Endometrium (tissue), 2 donors: Measurements from ENCODE around the gene TESK2.
"Not testable (repeated sequence)": the region's sequence is repeated elsewhere in the genome, so short reads cannot be mapped to it uniquely, and the experiment has no call there.

Source experiments
- FAIRE-seq: peaks from 2 replicates; lab custom pipeline; 2012; peaks lifted over from hg19 to GRCh38; lab: Jason Lieb, UNC
- donor health status: control.
- donor health status: control.

TESK2 gene

DNA sequence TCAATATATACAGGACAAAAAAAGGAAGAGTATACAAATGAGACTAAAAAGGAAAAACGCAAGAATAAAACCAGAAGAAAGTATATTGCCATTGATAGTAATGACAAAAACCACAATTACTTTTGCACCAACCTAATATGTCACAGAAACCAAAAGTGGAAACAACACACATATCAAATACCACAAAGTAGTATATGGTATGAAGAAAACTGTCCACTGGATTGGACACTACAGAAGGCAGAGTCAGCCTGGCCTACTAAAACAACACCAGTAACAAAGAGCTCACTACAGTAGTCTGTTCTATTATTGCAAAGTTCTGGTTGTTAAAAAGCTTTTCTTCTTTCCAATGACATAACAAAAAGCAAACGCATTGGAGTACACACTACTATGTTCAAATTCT is 17.7 kb downstream of the TESK2 start:
- FAIRE-seq, result no peak

DNA sequence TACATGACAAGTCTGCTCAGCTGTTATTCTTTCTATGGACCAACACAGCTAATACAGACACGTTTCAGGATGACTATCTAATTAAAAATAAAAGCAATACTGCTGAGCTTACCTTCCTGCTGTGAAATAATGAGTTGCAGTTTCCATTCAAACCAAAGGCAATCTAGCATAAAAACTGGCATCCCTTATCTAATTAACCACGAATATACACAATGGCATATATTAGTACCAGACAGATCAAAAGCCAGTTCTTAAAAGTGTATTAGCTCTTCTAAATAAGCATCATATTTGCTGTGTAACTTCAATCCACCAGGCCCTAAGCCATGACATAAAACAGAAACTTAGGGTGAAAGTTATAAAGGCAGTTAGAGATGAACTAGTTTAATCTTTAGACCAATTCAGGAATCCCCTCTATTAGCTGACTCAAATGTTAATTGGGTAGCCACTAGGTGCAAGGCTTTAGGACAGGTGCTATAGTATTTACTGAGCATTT is 20.6 kb downstream of the TESK2 start:
- FAIRE-seq, result no peak

DNA sequence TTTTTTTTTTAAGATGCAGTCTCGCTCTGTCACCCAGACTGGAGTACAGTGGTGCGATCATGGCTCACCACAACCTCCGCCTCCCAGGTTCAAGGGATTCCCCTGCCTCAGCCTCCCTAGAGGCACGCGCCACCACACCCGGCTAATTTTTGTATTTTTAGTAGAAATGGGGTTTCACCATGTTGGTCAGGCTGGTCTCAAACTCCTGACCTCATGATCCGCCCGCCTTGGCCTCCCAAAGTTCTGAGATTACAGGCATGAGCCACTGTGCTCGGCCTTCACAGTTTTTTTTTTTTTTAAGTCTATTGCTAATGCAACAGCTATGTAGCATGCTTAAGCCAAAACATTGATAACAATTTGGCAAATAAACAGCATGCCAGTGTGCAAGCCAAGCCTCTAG is 23.6 kb downstream of the TESK2 start:
- not testable (repeated sequence) for FAIRE-seq

DNA sequence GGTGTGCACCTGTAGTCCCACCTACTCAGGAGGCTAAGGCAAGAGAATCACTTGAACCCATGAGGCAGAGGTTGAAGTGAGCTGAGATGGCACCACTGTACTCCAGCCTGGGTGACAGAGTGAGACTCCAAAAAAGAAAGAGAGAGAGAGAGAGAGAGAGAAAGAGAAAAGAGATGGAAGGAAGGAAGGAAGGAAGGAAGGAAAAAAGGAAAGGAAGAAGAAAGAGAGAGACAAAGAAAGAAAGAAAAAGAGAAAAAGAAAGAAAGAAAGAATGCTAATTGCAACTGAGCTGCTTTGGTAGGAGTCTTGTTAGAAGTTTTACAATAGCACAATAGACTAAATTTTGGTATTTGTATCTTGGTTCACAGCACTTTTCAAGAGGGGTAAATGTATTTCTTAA is 25.7 kb downstream of the TESK2 start:
- FAIRE-seq, result no peak

DNA sequence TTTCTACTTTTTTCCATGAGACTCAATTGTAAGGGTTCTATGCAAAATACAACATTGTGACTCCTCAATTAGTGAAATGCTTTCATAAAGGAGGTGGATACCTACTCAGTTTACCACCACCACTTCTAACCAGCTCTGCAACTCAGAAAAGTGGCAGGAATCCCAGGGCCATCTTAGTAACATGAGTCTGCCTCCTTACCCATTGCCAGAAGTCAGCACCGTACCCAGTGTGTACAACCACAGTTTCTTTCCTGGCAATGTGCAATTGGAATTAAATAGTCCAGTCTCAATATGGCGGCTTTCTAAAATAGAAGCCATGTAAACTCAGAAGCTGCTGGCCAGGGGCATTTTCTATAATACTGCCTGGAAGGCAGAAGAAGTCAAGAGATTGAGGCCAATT is 32.1 kb downstream of the TESK2 start:
- no peak for FAIRE-seq

DNA sequence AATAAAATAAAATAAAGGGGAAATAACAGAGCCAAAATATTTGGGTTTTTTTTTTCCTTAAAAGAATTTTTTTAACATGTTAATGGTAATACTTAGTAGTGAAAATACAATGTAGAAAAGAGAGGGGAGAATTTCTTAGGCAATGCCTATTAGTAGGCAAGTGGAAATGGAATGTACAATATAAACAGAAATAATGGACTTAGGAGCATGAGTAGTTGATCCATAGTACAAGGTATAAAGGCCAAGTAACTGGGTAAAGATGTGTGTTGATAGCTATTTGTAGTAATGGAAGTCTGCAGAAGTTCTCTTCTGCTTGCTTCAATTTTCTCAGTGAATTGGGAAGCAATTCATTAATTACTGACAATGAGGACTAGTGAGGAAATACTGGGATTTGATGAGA is 34.4 kb downstream of the TESK2 start:
- FAIRE-seq, result no peak

DNA sequence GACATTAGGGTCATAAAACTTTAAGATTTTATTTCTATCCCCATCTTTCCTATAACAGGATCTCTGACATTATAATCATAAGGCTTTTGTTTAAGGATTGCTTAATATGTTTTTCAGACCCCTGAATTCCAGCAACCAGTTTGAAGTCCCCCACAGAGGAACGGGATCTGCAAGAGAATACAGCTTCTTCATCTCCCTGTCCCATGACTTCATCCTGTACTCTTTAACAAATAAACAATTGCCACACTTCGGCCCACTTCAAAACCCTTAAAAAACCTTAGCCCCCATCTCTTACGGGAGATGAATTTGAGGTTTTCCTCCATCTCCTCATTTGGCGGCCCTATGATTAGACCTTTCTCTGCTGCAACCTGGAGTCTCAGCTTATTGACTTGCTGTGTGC is 35.8 kb downstream of the TESK2 start:
- no peak for FAIRE-seq

DNA sequence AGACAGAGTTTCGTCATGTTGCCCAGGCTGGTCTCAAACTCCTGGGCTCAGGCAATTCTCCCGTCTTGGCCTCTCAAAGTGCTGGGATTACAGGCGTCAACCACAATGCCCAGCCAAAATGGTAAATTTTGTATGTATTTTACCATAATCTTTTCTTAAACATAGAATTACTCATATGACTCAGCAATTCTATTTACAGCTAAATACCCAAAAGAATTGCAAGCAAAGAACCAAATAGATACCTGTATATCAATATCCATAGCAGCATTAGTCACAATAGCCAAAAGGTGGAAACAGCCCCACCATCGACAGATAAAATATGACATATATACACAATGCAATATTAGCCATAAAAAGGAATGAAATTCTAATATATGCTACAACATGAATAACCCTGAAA is 36.5 kb downstream of the TESK2 start:
- no peak for FAIRE-seq

DNA sequence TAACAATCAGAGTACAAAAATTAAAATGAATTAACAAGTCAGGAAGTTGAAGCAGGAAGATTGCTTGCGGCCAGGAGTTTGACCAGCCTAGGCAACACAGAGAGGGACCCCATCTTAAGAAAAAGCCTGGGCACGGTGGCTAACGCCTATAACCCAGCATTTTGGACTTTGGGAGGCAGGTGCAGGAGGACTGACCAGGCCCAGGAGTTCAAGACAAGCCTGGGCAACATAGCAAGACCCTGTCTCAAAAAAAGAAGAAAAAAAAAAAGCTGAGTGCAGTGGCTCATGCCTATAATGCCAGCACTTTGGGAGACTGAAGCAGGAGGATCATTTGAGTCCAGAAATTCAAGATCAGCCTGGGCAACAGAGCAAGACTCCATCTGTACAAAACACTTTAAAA is 38.5 kb downstream of the TESK2 start:
- FAIRE-seq, result no peak

DNA sequence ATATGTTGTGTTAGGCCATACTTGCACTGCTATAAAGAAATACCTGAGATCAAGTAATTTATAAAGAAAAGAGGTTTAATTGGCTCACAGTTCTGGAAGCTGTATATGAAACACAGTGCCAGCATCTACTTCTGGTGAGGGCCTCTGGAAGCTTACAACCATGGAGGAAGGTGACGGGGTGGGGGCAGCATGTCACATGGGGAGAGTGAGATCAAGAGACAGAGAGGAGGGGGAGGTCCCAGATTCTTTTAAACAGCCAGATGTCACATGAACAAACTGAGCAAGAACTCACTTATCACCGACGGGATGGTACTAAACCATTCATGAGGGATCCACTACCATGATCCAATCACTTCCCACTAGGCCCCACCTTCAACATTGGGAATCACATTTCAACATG is 42.6 kb downstream of the TESK2 start:
- FAIRE-seq, result no peak

DNA sequence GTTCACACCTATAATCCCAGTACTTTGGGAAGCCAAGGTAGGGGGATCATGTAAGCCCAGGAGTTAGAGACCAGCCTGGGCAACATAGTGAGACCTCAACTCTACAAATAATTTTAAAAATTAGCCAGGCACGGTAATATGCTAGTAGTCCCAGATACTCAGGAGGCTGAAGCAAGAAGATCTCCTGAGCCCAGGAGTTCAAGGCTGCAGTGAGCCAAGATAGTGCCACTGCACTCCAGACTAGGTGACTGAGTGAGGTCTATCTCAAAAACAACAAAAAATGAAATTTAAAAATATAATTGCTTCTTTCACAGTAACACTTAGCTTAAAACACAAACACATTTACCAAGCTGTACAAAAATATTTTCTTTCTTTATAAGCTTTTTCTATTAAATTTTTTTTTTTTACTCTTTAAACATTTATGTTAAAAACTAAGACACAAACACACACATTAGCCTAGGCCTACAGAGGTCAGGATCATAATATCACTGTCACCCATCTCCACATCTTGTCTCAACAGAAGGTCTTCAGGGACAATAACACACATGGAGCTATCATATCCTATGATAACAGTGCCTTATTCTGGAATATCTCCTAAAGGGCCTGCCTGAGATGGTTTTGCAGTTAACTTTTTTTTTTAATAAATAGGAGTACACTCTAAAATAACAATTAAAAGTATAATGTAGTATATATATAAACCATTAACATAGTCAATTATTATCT is 43.9 kb downstream of the TESK2 start:
- no peak for FAIRE-seq

DNA sequence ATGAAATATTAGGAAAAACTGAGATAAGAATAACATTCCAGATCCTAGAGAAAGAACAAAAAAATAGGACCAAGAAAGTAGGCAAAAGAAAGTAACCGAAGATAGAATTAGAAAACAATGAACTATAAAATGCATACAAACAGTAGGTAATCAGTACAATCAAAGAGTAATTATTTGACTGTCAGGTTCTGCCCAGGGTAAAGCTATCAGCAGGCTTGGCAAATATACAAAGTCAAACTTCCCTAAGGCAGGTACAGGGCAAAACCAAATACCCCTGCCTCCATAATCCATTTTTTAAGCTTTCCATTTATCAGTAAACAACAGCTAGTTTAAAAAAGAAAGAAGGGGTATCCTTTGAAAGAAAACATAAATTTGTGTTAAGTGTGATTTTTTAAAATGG is 44.4 kb downstream of the TESK2 start:
- no peak for FAIRE-seq

DNA sequence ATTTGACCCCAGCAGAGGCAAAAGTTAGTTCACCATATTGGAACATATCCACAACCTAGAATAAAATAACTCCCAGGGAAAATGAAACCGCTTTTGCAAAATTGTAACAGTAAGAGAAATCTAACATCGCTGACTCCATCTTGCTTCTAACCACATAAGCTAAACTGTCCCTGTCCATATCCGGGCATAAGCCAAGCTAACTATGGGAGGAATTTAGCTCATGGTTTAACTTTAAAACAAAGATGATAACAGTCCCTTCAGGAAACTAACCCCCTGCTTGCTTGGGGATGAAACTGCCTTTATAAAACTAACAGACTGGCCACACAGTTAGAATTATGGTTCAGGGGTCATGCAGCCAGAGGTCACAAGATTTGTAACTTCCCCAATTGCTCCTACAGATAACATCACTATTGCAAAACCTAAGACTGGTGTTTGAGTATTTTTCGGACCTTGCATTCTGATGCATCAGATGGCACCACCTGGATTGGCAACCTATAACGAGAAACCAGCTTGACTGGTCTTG is 46.3 kb downstream of the TESK2 start:
- FAIRE-seq, result no peak

DNA sequence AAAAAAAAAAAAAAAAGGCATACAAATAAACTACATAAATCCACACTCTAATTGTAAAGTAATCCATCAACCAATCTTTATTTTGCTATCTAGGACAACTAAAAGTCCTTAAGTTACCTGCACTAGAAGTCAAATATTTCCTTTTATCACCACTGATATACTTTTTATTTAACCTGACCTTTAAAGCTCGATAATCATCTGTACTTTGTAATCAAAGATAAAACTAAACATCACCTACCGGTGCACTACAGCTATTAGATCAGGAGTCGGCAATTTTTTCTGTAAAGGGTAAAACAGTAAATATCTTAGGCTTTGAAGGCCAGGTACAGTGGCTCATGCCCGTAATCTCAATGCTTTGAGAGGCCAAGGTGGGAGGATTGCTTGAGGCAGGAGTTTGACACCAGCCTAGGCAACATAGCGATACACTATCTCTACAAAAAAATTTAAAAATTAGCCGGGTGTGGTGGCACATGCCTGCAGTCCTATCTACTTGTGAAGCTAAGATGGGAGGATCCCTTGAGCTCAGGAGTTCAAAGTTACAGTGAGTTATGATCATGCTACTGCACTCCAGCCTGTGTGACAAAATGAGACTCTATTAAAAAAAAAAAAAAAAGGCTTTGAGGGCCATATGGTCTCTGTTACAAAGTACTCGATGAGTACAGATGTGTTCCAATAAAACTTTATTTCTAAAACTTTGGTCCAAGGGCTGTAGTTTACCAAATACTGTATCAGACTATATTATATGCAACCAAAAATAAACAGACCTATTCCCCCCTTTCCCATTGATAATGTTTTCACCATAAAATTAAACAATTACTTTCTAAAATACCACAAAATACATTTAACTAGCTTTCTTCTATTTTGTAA is 47.1 kb downstream of the TESK2 start:
- no peak for FAIRE-seq

DNA sequence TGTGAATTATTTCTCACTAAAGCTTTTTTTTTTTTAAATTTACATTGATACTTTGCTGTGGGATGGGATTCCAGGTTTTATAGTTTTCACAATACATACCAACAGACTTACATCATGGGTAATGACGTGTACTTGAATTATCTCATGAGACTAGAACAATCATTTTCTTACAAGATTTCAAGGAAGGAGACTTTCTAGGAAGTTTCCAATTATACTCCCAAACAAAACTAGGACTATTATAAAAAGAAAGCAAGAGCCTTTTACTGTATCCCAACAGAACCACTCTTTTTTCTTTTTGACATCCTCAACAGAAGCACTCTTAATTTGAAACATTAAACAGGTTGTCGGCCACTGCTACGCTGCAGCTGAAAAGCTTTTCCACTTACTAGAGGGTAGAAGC is 48.7 kb downstream of the TESK2 start:
- FAIRE-seq, result no peak

DNA sequence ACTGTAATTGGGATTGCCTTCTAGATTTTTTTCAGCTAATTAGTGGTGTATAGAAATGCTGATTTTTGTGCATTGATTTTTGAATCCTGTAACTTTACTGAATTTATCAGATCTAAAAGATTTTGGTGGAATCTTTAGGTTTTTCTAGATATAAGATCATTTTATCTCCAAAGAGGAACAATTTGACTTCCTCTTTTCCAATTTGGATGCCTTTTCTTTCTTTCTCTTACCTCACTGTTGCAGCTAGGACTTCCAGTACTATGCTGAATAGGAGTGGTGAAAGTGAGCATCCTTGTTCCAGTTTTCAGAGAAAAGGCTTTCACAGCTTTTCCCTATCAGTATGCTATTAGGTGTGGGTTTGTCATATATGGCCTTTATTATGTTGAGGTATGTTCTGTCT is 53.6 kb downstream of the TESK2 start:
- FAIRE-seq, result no peak

DNA sequence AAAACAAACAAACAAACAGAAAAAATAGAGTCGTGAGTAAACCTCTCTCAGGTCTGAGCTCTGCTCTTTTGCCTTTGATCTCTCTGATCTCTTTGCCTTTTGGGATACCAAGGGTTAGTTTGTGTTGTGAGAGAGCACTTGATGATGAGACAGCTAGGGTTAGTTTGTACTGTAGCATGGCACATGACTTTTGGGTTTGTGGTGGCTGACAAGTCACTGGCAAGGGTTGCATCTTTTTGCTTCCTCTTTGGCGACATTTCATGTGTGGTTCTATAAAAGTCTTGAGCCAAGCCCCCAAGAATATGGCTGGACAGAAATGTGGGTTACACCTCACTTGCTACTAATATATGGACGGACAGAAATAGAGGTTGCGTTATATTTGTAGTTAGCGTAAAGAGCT is 60.5 kb downstream of the TESK2 start:
- no peak for FAIRE-seq

DNA sequence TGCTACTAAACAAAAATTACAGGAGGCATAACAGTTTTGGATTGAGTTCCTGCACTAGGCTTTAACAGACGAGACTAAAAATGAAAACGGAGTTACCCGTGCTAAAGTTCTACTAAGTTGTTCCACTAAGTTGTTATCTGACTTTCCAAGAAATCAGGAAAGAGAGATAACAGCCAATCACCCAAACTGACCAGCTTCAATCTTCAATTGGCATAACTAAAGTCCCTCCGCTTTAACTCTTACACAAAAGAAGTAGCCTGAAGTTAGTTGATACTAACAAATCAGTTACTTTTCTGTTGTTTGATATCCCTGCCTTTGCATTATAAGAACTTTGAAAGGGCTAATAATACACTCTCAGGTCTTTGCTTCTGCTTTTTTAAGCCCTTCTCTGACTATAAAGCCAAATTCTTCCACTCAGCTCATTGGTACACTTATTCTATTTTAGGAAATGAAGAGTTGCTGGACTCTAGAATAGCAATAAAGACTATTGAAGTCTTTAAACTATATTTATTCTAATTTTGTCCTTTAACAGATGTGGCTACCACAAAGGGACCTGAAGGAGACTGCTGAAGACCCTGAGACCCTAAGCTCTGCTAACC is 61.3 kb downstream of the TESK2 start:
- FAIRE-seq, result no peak

DNA sequence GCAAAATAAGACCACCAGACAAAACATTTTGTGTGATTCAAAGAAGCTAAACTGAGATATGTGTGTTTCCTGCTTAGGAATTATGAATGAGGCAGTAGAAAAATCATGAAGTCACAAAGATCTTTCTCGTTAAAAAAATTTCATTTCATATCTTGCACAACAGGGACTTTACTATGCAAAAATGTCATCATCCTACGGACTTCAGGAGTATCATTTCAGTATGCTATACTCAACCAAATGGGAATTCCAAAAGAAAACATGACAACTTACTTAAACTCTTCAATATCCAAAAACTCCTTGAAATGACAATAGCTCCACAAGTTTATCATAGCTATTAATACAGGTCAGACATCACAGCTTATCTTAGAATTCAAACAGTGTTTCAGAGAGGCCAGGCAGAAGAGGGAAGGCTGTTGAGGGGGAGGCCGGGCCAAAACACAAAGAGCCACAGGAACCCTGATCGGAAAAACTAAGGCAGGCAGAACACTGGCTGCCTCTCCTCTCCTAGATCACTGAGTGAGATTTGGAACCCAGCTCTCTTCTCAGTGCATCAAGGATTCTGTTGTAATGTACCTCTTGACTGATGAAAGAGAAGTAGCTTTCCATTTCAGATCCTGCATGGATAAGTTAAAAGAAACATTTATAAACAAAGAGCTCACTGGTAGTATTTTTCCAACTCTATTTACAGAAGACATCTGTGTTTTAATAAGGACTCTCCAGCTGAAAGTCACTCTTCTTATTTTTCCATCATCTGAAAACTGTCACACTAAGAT is 66.9 kb downstream of the TESK2 start:
- FAIRE-seq, result no peak

DNA sequence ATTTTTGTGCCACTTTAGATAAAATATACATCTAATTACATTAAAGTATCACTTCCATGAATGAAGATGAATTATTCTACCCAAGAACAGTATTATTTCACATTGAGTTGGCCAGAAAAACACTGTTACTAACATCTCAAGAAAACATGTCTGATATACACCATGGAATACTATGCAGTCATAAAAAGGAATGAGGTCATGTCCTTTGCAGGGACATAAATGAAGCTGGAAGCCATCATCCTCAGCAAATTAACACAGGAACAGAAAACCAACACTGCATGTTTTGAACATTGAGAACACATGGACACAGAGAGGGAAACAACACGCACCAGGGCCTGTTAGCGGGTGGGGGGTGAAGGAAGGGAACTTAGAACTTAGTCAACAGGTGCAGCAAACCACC is 69.0 kb downstream of the TESK2 start:
- FAIRE-seq, result no peak

DNA sequence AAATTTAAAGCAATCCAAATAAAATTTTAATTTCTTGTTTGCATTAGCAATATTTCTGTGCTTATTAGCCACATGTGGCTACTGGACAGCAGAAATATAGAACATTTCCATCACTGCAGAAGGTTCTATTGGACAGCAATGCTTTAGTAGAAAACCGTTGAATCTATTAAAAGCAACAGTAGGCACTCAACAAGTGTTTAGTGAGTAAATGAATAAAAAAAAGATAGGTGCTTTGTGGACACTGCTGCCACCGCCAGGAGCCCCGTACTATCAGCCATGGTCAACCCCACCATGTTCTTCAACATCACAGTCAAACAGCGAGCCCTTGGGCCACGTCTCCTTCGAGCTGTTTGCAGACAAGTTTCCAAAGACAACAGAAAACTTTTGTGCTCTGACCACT is 76.2 kb downstream of the TESK2 start:
- no peak for FAIRE-seq

DNA sequence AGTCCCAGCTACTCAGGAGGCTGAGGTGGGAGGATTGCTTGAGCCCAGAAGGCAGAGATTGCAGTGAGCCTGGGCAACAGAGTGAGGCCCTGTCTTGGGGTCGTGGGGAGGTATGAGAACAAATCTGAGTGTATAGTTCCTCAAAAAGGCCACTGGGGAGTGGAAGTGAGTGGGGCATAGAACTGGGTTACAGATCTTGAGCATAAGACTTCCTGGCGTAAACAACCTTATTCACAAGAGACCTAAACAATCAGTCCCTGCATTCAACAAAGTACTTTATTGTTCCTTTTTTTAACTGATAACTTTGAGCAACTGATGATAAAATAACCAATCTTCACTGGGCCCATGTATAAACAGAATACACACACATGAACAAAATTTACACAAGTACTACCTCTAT is 78.1 kb downstream of the TESK2 start:
- no peak for FAIRE-seq
